H1 (cell line): ENCODE data around the gene SYTL1. TPM values are rescaled to one million over a fixed set of nuclear protein-coding genes. Genes with fewer than 3 reads are reported as not detected.

Experiments
- KDM4A ChIP-seq: IDR thresholded peaks from one replicate; pipeline ENCODE4 v1.7.1; 2012; ENCODE audit warnings: low read depth, mild to moderate bottlenecking, moderate library complexity, low read length, inconsistent platforms; ENCODE audit not compliant: severe bottlenecking
- NRF1 ChIP-seq: IDR thresholded peaks from 2 replicates; pipeline ENCODE4 v1.6.1; 2011; ENCODE audit warnings: mild to moderate bottlenecking, low read depth, low read length, improper control_type of control experiment
- RFX5 ChIP-seq: IDR thresholded peaks from 2 replicates; pipeline ENCODE4 v1.6.1; 2011; ENCODE audit warnings: low read depth, low read length, improper control_type of control experiment, borderline replicate concordance
- SUZ12 ChIP-seq: fragments of 200-600 bp; sonication (generic); IDR thresholded peaks from 2 replicates; pipeline ENCODE4 v1.6.1; 2012; ENCODE audit warnings: mild to moderate bottlenecking, inconsistent platforms, low read length, moderate library complexity, mixed read lengths
- polyA plus RNA-seq, 7 experiments: library from polyadenylated mRNA; depleted of rRNA in 3 of 7; stranded (reverse) in 5 of 7; unstranded in 2 of 7; fragments of >200 nt in 5 of 7; fragments of 200-250 nt in 2 of 7; gene quantifications; 1 replicate in 5 of 7; 2 replicates in 1 of 7; 4 replicates in 1 of 7; pipeline versions ENCODE4 v1.2.1 to v1.2.3, GENCODE V29; 2011 to 2013; ENCODE audit warnings: missing spikeins in 2 of 7, mixed read lengths in 2 of 7
- total RNA-seq: library from RNA; stranded (reverse); fragmentation: NEBNext Ultra II Directional; extraction: Animal tissue kit (Norgen Biotek cat#: 25700); gene quantifications from 2 replicates; pipeline ENCODE4 v1.2.1, GENCODE V29; 2021

SYTL1 gene
- total and polyA plus RNA-seq, 2 of the 8 experiments (the other 6 are each of a cell fraction or from before 2014, with no cell fraction given), result 6.4 to 19.5 TPM

DNA sequence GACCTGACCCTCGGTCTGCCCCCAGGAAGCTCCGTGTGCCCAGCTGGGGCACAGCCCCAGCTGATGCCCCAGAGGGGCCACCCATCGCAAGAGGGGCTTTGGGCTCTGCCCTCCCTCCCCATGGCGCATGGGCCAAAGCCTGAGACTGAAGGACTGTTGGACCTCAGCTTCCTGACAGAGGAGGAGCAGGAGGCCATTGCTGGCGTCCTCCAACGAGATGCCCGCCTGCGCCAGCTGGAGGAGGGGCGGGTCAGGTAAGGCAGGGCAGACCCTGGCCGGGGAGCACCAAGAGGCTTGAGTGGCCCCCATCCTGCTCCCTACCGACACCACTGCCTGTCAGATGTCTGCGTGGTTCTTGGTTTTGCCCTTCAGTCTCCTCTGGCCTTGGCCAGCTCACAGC lies 3.5 kb downstream of the SYTL1 start (continued):
- TF ChIP-seq SUZ12 (no peak), RFX5 (no peak), KDM4A (no peak), NRF1 (no peak)
